K562 (cell line): Measurements from ENCODE around the gene FKBP15. TPM values are rescaled to one million over a fixed set of nuclear protein-coding genes. Genes with fewer than 3 reads are reported as not detected.

Source experiments
- ATAC-seq: fragments of 200-7000 bp; cut with Tn5 transposase; 3 replicates; pipeline ENCODE4 v1.9.1; 2020; ENCODE audit warnings: moderate library complexity
- BruUV-seq: library from RNA; stranded (reverse); fragments of 400-500 nt; replicated peaks from 2 replicates; lab custom pipeline; 2021; lab: Mats Ljungman, UMichigan
- CTCF ChIA-PET: fragments of 300-600 bp; formaldehyde crosslinking; extraction: SDS; loops from one replicate; lab custom pipeline; 2021; ENCODE audit warnings: low intra/inter-chr PET ratio; lab: Yijun Ruan, JAX
- POLR2A ChIA-PET: fragments of 300-600, 350-650 bp; sonication (Branson Sonifier 250); formaldehyde crosslinking; extraction: SDS; loops from one replicate; lab custom pipeline; 2021; ENCODE audit warnings: antibody characterized with exemption, inconsistent platforms; lab: Yijun Ruan, JAX
- DNase-seq, 4 experiments: peaks; one replicate each; pipeline versions ENCODE4 v3.0.0 to v3.0.0-alpha.2; 2011 to 2018; ENCODE audit warnings: low spot score in 3 of 4, mixed read lengths in 3 of 4; ENCODE audit errors: extremely low read depth in 1 of 4
- FAIRE-seq: peaks from 2 replicates; lab custom pipeline; 2011; peaks lifted over from hg19 to GRCh38; lab: Jason Lieb, UNC
- H2AFZ ChIP-seq: 2 replicates; pipeline ENCODE4 v1.6.0; 2011; ENCODE audit warnings: low read depth, low read length, control low read depth, inconsistent platforms
- H3K27ac ChIP-seq: fragments of 200-600 bp; 3 replicates; pipeline ENCODE4 v1.8.0; 2011; ENCODE audit warnings: low read depth, mild to moderate bottlenecking, control low read depth, inconsistent platforms, low read length, moderate library complexity, mixed read lengths; ENCODE audit errors: extremely low read depth
- H3K27me3 ChIP-seq, 2 experiments: fragments of 300-600 bp in 1 of 2; 2 replicates in 1 of 2; 3 replicates in 1 of 2; pipeline versions ENCODE4 v1.6.0 to v1.8.0; 2011; ENCODE audit warnings: inconsistent platforms in 2 of 2, low read length in 2 of 2, mild to moderate bottlenecking in 1 of 2, mixed read lengths in 1 of 2, moderate library complexity in 1 of 2; ENCODE audit not compliant: control insufficient read depth in 2 of 2, insufficient read depth in 2 of 2
- H3K36me3 ChIP-seq: fragments of 300-600 bp; 3 replicates; pipeline ENCODE4 v1.8.0; 2011; ENCODE audit warnings: mild to moderate bottlenecking, low read length, inconsistent platforms; ENCODE audit not compliant: control insufficient read depth, insufficient read depth
- H3K4me1 ChIP-seq, 2 experiments: fragments of 200-600 bp in 1 of 2; replicated peaks in 1 of 2; 2 replicates in 1 of 2; 3 replicates in 1 of 2; pipeline versions ENCODE4 v1.5.1 to v1.8.0; 2011; ENCODE audit warnings: inconsistent platforms in 2 of 2, low read length in 2 of 2, mild to moderate bottlenecking in 1 of 2, mixed read lengths in 1 of 2, moderate library complexity in 1 of 2; ENCODE audit not compliant: control insufficient read depth in 2 of 2, insufficient read depth in 2 of 2
- H3K4me2 ChIP-seq: 2 replicates; pipeline ENCODE4 v1.6.1; 2011; ENCODE audit warnings: low read length, control low read depth, inconsistent platforms, mixed read lengths; ENCODE audit not compliant: insufficient read depth
- H3K4me3 ChIP-seq: fragments of 200-600 bp; sonication (generic), shearing (Covaris generic); 2 replicates; pipeline ENCODE4 v1.5.1; 2016; ENCODE audit warnings: control low read depth, inconsistent platforms
- H3K79me2 ChIP-seq: fragments of 200-600 bp; 3 replicates; pipeline ENCODE4 v1.8.0; 2011; ENCODE audit warnings: low read length, inconsistent platforms; ENCODE audit not compliant: control insufficient read depth, insufficient read depth
- H3K9ac ChIP-seq, 2 experiments: 2 replicates each; pipeline versions ENCODE4 v1.6.0 to v1.6.1; 2011; ENCODE audit warnings: low read depth in 2 of 2, low read length in 2 of 2, control low read depth in 1 of 2, inconsistent platforms in 1 of 2, mild to moderate bottlenecking in 1 of 2, mixed read lengths in 1 of 2; ENCODE audit not compliant: insufficient read depth in 1 of 2
- H3K9me1 ChIP-seq: one replicate; pipeline ENCODE4 v1.6.0; 2011; ENCODE audit warnings: inconsistent platforms, mild to moderate bottlenecking, low read length, moderate library complexity; ENCODE audit not compliant: control insufficient read depth, insufficient read depth
- H3K9me3 ChIP-seq: replicated peaks from 2 replicates; pipeline ENCODE4 v1.5.1; 2011; ENCODE audit warnings: low read depth, low read length, inconsistent platforms; ENCODE audit not compliant: control insufficient read depth, insufficient read depth
- H4K20me1 ChIP-seq: replicated peaks from 2 replicates; pipeline ENCODE4 v1.6.1; 2011; ENCODE audit warnings: low read length, inconsistent platforms, mixed read lengths; ENCODE audit not compliant: control insufficient read depth, insufficient read depth
- ETV1 ChIP-seq: fragments of 450-650 bp; conservative IDR thresholded peaks from 2 replicates; pipeline ENCODE4 v1.6.1; 2016; ENCODE audit warnings: missing genetic modification characterization, control low read depth, low read depth, missing compliant biosample characterization
- GATAD2A ChIP-seq: fragments of 450-650 bp; IDR thresholded peaks from 2 replicates; pipeline ENCODE4 v1.6.1; 2017
- GATAD2B ChIP-seq: fragments of 450-650 bp; IDR thresholded peaks from 2 replicates; pipeline ENCODE4 v1.6.1; 2017; ENCODE audit warnings: mild to moderate bottlenecking, borderline replicate concordance
- MLLT1 ChIP-seq, 2 experiments: fragments of 450-650 bp; IDR thresholded peaks; 2 replicates each; pipeline ENCODE4 v1.6.1; 2016
- REST ChIP-seq, 2 experiments: fragments of 450-650 bp; formaldehyde crosslinking in 1 of 2; IDR thresholded peaks; 2 replicates each; pipeline versions ENCODE4 v1.4.0 to v1.6.1; 2014 to 2020; ENCODE audit warnings: mild to moderate bottlenecking in 2 of 2, borderline replicate concordance in 1 of 2, low read depth in 1 of 2
- ZNF449 ChIP-seq: fragments of 250-450 bp; sonication (Bioruptor Pico); IDR thresholded peaks from 2 replicates; pipeline ENCODE4 v1.8.0; 2022; ENCODE audit warnings: moderate library complexity, mild to moderate bottlenecking, inconsistent platforms
- WGBS: fragments of 100-300 bp; shearing (Covaris generic); methylation state at CpG from one replicate; pipeline ENCODE4 v1.1.6; 2016; ENCODE audit warnings: low coverage, mixed read lengths; ENCODE audit not compliant: insufficient coverage; ENCODE audit errors: missing lambda C conversion rate; 5-methylcytosine and 5-hydroxymethylcytosine counted together
- in situ Hi-C: fragments of 300-500 bp; cut with MboI; formaldehyde crosslinking; loops from 4 replicates; pipeline ENCODE4 v1.15.0; 2018; ENCODE audit warnings: inconsistent platforms, mixed read lengths
- intact Hi-C: fragments of 100-400 bp; cut with micrococcal nuclease; formaldehyde crosslinking; loops from 2 replicates; pipeline ENCODE4 v1.14.2; 2022
- polyA plus RNA-seq, 8 experiments: library from polyadenylated mRNA; depleted of rRNA in 4 of 8; stranded (reverse) in 5 of 8; unstranded in 3 of 8; fragments of >200 nt; fragmentation: Nextera tagmentation in 2 of 8; fragmentation: Illumina TruSeq in 1 of 8; extraction: Ambion mirVana in 2 of 8; extraction: Trizol in 1 of 8; gene quantifications; 2 replicates each; pipeline versions ENCODE4 v1.2.1 to v1.2.3, GENCODE V29; 2011 to 2014; ENCODE audit warnings: inconsistent platforms in 1 of 8, missing spikeins in 1 of 8
- total RNA-seq, 7 experiments: library from RNA; depleted of rRNA in 6 of 7; stranded (reverse); fragments of >200 nt in 6 of 7; fragmentation: Illumina TruSeq in 2 of 7; extraction: Trizol in 2 of 7; gene quantifications; 2 replicates each; pipeline versions ENCODE4 v1.2.1 to v1.2.3, GENCODE V29; 2011 to 2021; ENCODE audit warnings: low replicate concordance in 1 of 7
- TF ChIP-seq, protein P1 (sequence below), 2 experiments: IDR thresholded peaks in 1 of 2; conservative IDR thresholded peaks in 1 of 2; 2 replicates each; pipeline ENCODE4 v1.6.1; 2016; ENCODE audit warnings: low read depth in 2 of 2, mild to moderate bottlenecking in 1 of 2, missing compliant biosample characterization in 1 of 2, missing genetic modification characterization in 1 of 2, moderate library complexity in 1 of 2

The FKBP15 gene
- total and polyA plus RNA-seq, 9 of the 15 experiments (the other 6 are each of a cell fraction or from before 2014, with no cell fraction given): 8.7 to 38.0 (median 18.9) TPM

DNA sequence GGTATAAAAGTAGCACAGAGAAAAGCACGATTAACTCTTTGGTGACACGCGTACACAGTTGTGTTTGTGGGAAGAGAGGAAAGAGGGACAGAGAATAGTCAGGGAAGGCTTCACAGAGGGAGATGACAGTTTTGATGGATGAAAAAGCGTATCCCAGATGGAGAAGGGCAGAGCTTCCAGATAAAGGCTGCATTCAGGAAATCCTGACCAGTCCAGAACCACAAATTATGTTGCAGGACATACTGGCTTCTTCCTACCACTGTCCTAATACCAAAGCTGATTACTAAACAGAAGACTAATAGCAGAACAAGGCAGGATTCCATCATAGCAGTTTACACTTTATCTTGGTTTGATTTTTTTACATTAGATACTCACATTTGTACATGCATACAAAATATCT, 35.8 kb downstream of the FKBP15 start:
- Histone ChIP-seq H3K27ac (no peak overlapping the region), H3K36me3 (peaks cover 94% of the 10 kb centered on the region), H3K9ac (no peak overlapping the region), H2AFZ (no peak overlapping the region), H3K79me2 (no peaks in the 10 kb centered on the region), H3K4me2 (no peak overlapping the region), H3K9me1 (no peaks in the 10 kb centered on the region), H3K9me3 (no peaks in the 10 kb centered on the region), H4K20me1 (no peaks in the 10 kb centered on the region), H3K27me3 (no peaks in the 10 kb centered on the region), H3K4me3 (no peak overlapping the region), H3K4me1 (no peaks in the 10 kb centered on the region)
- intact Hi-C loops: no loop called here
- ChIA-PET CTCF (no interaction called here), POLR2A (interaction anchor here (0.6 to 1.7 kb wide), 4 partner anchors 10 to 1901 kb away, joined by 3 to 5 read pairs (median 3); partner anchors contain the start of genes FKBP15 and SLC31A1)
- in situ Hi-C loops: no loop called here
- WGBS: 93% methylated on average over 4 of the region's 4 CpGs
- BruUV-seq: no TSS peak
- TF ChIP-seq ZNF449 (CRISPR knock-in tag) (no peak), GATAD2A (no peak), ETV1 (tag) (no peak), REST (IDR thresholded peaks at IDR 0.05; ENCODE audit: borderline replicate concordance) (no peak), REST (CRISPR knock-in tag; IDR thresholded peaks at IDR 0.05; ENCODE audit: low read depth) (no peak), MLLT1 (IDR thresholded peaks at IDR 0.05) (no peak), GATAD2B (no peak)
- TF ChIP-seq, protein P1, sequence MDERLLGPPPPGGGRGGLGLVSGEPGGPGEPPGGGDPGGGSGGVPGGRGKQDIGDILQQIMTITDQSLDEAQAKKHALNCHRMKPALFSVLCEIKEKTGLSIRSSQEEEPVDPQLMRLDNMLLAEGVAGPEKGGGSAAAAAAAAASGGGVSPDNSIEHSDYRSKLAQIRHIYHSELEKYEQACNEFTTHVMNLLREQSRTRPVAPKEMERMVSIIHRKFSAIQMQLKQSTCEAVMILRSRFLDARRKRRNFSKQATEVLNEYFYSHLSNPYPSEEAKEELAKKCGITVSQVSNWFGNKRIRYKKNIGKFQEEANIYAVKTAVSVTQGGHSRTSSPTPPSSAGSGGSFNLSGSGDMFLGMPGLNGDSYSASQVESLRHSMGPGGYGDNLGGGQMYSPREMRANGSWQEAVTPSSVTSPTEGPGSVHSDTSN (CRISPR knock-in tag; IDR thresholded peaks at IDR 0.05; ENCODE audit: low read depth): no peak
- TF ChIP-seq, protein P1 (tag; conservative IDR thresholded peaks at IDR 0.05; ENCODE audit: low read depth): no peak
- ATAC-seq (no peak), DNase-seq (no peak), FAIRE-seq (no peak)
